Endometrium (tissue), 2 donors: ENCODE measurements around the gene GLRA1.
"Not testable (repeated sequence)": the region's sequence is repeated elsewhere in the genome, so short reads cannot be mapped to it uniquely, and the experiment has no call there.

Experiments
- FAIRE-seq: peaks from 2 replicates; lab custom pipeline; 2012; peaks lifted over from hg19 to GRCh38; lab: Jason Lieb, UNC
- donor health status: control.
- donor health status: control.

GLRA1 gene

DNA sequence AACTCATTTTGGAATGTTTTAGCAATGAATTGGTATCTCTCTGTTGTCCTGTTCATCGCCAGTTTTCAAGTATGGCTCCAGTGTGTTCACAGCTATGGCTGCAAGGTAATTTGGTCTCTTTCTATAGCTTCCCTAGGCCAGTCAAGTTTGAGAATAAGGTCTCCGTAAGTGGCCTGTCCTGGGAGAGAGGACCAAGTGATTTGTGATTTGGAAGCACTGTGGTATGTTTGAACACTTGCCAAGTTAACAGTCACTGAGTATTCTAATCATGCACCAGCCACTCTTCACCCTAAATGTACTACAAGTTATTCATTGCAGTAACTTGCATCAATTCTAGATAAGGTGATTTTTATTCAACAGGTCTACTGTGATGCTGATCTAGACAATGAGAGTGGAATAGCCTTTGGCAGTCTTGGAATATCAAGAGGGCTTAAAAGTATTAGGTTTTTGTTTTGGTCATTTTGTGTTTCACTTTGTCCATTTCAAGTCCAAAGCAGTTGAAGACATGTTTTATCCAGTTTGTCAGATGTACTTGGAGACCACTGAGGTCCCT lies 111.8 kb downstream of the GLRA1 start:
- FAIRE-seq, result no peak

DNA sequence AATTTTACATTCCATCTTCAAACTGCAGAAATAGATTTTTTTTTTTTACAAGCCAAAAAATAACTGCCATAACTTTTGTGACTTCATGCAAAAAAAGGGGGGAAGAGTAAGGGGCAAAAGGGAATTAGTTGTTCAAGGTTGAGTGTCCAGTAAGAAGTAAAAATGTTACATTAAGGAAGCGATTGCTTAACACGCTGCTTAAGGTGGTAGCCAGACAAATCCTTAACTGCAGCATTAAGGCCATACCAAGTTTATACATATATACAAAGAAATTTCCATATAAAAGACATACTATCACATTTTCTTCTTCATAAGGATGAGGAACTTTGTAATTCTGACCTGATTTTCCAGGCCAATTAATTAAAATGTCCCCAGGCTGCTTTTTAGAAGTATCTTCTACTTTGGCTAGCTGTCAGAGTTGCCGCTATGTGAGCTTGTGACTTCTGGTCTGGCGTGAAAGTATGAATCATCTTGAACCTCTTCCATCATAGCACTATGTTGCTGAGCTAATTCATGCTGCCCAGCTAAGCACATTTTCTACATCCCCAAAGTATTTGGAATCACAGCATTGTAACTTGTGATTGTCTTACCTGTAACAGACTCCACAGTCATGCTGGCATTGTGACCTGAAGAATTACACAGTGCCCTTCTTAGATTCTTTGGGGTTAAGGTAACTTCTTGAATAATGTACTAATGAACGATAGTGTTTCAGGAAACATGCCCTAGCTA lies 112.9 kb downstream of the GLRA1 start:
- FAIRE-seq, result no peak

DNA sequence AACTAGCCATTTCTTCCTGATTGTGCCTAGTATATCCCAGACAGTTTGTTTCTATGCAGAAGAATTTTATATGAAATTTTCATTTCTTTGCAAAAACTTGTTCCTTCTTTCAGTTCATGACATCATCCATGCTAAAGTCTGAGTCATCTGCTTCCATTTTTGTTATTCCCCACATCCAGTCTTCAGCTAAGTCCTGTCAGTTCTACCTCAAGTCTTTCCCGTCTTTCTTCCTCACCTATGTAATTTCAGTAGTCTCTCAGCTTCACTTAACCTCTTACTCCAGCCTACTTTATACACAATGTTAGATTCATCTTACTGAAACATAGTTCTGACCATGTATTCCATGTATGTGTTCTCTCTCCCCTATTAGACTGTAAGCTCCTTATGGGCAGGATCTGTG lies 113.8 kb downstream of the GLRA1 start:
- no peak for FAIRE-seq

DNA sequence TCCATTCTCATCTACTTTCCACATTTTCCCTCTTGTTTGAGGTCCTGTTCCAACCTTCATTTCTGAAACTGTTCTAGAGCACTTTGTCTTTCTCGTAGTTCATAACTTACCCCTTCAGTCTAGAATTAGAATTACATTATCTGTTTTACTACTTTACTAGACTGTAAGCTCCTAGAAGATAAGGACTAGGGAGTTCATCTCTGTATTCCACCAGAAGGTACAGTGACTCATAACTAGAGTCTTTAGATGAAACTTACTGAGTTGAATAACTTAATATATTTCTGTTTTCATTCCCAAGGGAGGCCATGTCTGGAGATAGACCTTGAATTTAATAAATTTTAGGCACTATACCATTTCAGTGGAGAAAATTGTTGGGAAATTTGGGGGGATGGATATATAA lies 114.2 kb downstream of the GLRA1 start:
- no peak for FAIRE-seq

DNA sequence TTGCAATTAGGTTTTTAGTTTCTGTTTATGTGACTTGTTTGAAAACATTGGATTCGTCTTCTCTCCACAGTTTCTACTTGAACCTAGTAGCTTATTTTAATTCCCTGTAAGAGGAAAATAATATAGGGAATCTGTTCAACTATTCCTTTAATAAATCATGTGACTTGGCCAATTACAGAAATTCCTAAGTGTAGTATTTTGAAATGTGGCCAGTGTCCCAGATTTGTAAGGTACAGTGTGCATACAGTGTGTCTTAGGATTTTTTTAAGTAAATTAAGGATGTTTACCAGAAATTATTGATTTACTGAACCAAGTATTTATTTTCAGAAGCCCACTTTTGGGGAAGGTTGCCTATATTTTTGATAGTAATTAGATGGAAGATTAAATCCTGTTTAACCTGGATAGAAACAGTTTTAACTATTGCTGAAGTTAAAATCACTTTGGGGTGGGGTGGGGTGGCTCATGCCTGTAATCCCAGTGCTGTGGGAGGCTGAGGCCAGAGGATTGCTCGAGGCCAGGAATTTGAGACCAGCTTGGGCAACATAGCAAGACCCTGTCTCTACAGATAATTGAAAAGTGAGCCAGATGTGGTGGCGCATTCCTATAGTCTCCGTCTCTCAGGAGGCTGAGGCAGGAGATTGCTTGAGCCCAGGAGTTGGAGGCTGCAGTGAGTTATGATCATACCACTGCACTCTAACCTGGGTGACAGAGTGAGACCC lies 116.0 kb downstream of the GLRA1 start:
- FAIRE-seq, result no peak

DNA sequence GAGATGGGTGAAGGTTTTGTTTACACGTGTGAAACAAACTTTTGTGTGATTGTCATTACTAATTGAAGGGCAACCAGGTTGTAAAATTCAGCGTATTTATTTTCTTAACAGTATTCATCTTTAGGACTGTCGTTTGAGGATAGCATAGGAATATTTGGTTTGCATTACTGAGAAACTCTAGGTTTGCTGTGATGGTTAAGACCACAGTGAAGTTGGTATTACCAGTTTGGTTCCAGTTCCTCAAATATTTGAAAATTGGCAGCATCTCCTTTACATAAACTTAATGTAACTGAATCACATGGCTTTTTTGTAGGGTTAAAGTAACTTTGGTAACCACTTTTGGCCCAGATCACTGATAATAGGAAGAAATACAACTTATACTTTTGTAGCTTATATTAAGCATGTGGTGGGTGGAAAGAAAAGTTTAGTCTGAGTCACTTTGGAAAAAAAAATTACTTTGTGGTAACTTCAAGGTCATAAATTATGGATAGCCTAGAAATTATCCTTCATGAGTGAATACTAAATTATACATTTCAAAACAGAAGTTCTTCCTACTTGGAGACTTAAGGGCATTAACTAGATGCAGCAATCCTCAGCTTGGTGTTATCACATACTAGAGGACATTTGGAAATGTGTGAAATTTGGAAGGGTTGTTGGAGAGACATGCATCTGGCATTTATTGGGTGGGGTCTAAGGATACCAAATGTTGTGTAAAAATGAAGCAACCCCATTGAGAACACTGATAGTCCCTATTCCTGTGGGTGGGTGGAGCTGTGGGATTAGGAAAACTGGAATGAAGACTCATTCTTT lies 119.0 kb downstream of the GLRA1 start:
- no peak for FAIRE-seq

DNA sequence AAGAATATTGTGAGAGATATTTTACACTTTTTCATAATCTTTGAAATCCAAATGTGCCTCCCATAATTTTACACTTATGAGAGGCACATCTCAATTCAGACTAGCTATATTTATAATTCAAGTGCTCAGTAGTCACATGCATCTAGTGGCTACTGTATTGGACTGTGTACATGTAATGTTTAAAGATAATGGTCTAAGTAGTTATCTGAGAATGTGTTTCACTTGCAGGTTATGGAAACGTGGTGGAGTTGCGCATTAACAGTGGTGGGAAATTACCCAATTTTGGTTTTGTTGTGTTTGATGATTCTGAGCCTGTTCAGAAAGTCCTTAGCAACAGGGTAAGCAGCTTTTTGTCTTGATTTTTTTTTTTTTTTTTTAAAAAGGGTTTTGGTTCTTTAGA lies 124.1 kb downstream of the GLRA1 start:
- FAIRE-seq, result no peak

DNA sequence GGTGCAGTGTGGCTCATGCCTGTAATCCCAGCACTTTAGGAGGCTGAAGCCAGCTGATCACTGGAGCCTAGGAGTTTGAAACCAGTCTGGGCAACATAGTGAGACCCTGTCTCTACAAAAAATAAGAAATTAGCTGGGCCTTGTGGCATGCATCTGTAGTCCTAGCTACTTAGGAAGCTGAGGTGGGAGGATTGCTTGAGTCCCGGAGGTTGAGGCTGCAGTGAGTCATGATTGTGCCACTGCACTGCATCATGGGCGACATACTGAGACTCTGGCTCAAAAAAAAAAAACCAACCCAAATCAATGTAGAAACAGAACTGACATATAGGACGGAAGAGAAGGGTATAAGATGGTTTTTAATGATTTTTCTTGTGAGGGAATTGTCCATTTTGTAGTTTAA lies 125.2 kb downstream of the GLRA1 start:
- no peak for FAIRE-seq

DNA sequence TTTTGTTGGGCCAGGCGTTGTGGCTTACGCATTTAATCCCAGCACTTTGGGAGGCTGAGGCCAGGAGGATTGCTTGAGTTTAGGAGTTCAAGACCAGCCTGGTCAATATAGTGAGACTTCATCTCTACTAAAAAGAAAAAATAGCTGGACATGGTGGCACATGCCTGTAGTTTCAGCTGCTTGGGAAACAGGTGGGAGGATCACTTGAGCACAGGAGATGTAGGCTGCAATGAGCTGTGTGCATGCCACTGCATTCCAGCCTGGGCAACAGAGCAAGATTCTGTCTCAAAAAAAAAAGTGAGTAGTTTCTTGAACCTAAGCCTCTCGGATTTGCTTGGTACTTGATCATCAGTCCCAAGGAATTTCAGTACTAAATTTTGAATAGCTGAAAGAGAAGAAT lies 126.0 kb downstream of the GLRA1 start:
- no peak for FAIRE-seq

DNA sequence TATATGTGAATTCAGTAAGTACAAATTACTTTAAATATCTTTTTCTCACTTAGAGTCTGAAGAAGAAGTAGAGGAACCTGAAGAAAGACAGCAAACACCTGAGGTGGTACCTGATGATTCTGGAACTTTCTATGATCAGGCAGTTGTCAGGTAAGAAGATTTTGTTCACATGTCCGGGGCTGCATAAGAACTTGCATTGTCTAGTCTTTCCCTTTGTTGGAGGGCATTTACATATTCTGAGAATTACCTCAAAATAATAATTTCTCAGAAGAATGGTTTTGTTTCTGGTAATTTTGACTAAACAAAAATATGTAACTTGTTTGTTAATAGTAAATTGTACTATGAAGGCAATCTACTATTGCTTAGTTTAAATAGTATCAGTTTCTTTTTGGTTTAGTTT lies 129.2 kb downstream of the GLRA1 start:
- no peak for FAIRE-seq

DNA sequence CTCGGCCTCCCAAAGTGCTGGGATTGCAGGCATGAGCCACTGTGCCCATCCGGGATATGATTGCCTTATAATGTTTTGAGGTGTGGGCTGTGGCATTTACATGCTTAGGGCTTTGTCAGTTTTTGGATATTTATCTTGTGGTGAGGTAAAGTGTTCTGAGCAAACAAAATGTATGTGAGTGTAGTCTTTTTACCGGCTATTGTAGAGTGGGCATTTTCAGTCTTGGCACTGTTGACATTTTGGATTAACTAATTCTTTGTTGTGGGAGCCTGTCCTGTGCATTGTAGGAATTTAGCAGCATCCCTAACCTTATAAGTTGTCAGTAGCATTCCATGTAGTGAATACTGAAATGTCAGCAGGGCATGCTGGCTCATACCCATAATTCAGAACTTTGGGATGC lies 131.3 kb downstream of the GLRA1 start:
- FAIRE-seq, result no peak

DNA sequence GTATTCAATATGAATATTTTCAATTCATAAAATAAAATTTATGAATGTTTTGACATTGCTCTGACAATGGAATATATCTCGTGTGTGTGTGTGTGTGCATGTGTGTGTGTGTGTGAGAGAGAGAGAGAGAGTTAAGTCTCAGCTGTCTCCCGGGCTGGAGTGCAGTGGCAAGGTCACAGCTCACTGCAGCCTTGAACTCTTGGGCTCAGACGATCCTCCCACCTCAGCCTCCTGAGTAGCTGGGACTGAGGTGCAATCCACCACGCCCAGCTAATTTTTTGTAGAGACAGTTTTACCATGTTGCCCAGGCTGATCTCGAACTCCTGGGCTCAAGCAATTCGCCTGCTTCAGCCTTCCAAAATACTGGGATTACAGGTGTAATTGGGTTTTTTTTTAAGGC lies 136.8 kb downstream of the GLRA1 start:
- no peak for FAIRE-seq

DNA sequence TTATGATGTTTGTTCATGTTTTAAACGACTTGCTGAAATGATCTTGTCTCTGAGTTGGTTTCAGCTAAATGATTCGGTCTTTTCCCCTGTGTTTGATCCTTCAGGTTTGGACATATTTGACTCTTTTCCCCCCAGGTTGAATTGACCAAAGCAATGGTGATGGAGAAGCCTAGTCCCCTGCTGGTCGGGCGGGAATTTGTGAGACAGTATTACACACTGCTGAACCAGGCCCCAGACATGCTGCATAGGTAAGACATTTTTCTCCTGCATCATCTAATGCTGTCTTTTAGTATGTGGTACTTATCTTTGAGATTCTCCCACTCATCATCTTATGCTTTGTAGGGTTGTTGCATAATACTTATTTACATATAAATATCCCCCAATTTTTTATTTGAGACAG lies 138.2 kb downstream of the GLRA1 start:
- FAIRE-seq, result no peak

DNA sequence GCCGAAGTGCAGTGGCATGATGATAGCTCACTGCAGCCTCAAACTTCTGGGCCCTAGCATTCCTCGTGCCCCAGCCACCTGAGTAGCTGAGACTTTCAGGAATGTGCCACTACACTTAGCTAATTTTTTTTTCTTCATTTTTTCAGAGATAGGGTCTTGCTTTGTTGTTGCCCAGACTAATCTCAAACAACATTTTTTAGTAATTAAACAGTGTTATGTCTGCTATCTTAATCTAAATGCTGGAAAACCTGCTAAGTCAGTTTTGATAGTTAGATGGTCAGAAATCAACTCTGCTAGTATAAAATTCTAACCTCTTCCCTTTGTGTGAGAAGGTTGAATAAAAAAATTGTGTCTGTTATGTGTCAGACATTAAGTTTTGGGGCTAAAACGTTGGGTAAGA lies 140.5 kb downstream of the GLRA1 start:
- FAIRE-seq, result no peak

DNA sequence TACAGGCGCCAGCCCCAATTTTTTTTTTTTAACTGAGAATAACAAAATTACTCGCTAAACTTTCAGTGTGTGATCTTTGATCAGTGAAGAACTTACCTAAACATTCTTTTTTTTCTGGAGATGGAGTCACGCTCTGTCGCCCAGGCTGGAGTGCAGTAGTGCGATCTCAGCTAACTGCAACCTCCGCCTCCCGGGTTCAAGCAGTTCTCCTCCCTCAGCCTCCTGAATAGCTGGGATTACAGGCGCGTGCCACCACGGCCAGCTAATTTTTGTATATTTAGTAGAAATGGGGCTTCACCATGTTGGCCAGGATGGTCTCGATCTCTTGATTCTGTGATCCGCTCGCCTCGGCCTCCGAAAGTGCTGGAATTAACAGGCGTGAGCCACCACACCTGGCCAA lies 141.0 kb downstream of the GLRA1 start:
- FAIRE-seq, result not testable (repeated sequence)

DNA sequence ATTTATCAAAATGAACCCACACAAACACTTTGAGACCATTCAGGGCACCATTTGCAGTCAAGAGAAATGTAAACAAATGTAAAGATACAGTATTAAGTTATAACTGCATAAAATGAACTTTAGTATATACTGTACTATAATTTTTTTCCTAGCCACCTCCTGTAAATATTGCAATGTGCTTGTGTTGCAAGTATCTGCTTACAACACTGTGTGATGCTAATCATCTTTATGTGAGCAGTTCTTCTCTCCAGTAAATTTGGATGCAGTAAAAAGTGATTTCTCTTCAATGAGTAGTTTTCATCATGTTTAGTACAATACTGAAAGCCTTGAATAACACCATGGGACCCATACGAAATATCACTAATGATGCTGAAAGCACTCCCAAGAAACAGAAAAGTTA lies 143.4 kb downstream of the GLRA1 start:
- no peak for FAIRE-seq

DNA sequence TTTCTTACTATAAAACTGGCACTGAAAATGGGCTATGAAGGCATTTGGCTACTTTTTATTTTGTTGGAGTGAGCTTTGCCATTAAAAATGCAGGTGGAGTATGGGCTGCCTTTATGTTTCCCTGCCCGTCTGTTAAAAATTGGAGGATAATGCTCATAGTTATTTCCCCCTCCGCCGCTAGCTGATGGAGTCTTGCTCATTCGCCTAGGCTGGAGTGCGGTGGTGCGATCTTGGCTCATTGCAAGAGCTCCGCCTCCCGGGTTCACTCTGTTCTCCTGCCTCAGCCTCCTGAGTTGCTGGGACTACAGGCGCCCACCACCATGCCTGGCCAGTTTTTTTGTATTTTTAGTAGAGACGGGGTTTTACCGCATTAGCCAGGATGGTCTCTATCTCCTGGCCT lies 144.3 kb downstream of the GLRA1 start:
- FAIRE-seq, result no peak

DNA sequence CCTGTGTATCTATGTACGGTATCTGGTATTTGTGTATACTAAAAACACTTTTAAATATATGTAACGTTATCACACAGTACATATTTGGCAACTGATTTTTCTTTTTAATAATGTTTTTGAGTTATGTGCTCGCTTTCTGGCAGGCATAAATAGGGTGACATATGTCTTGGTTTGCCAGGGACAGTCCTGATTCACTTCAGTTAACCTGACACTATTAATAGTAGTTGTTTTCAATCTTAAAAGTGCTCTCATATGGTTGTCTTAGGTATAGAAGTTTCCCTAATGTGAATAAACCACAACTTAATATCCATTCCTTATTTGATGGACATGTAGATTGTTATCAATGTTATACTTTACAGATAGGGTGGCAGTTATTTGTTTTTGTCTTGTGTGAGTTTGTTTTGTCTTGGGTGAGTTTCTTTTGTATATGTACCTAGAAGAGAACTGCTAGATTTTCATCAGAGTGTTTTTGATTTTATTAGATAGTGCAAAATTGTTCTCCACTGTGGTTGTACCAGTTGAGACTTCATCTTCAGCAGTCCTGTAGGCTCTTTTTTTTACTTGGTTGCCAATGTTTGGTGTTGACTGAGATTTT lies 145.0 kb downstream of the GLRA1 start:
- FAIRE-seq, result no peak

DNA sequence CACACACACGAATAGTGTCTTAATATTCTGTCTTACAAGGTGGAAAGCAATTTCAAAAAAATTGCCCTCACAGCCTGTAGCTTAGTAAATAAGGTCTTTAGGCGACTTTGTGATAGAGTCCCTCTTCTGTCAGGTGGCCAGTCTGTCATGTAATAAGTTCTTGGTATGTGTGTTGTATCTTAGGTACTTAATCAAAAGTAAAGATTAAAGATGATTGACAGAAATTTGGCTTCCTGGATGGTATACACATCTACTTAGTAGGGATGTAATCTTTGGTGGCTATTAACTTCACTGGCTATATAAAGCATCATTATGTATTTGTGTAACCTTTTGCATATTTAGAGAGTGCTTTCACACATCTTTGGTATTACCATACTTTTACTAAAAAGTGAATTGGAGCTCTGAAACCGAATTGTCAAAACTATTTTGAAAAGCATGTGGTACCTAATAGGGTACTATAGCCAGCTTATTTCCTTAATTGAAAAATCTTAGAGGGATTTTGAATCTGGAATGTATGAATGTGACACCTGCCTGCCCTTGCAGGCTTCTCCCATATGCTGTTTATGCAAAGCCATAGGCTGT lies 149.5 kb downstream of the GLRA1 start:
- no peak for FAIRE-seq

DNA sequence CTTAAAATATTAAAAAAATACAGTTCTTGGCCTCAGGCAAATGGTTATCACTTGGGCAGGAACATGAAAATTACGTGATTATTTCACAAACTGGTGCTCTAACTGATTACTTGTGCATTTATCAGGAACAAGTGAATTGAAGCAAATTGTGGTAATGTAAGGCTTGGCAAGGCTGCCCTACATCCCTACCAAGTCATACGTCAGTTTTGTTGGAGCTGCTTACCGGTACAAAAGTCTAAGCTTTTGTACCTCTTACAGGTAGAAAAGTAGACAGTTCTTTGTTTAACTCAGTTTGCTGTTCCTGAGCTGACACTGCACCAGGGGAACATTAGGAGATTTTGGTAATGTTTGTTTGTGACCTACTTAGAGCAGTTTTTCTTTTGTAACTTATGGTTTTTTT lies 150.7 kb downstream of the GLRA1 start:
- FAIRE-seq, result no peak

DNA sequence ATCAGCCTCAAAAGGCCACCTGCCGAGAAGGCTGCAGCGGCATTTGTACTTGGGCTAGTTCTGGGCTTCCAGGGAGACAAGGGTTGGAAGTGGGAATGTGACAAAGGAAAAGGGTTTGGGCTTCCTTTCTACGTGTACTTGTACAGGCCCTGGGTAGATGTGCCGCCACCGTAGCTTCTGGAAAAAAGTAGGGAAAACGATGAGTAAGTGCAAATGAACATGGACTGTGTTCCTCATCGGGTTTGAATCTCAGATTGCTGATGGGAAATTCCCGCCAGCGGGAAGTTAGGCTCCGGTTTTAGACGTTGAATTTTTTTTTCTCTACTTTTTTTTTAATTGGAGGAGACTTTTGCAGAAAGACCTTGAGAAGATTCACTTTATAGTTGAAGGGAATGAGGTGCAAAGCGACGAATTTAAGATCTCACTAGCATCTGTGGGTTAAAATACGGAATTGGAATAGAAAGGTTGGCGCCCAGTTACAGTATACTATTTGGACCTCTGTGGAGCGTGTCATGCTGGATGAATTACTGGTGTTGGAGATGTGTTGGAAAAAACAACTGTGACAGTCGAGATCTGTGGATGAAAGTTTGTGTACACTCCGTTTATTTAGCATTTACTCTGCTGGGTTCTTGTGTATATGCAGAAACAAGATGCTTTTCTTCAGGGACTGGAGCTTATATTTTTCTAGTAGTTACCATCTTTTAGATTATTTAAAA lies 151.6 kb downstream of the GLRA1 start:
- no peak for FAIRE-seq
